Right lobe of liver (tissue), 6 donors: Measurements from ENCODE around the gene GTPBP1. TPM values are rescaled to one million over a fixed set of nuclear protein-coding genes. Genes with fewer than 3 reads are reported as not detected.

Experiments used
- ATAC-seq, 4 donors: fragments of 200-7000 bp; cut with Tn5 transposase; one replicate each; pipeline ENCODE4 v1.9.1; 2020; ENCODE audit warnings: mild to moderate bottlenecking in 4 of 4, moderate library complexity in 4 of 4
- DNase-seq, 3 donors: peaks; one replicate each; pipeline ENCODE4 v3.0.0-alpha.2; 2020
- H3K27ac ChIP-seq, 3 donors: fragments of 200-600 bp; one replicate each; pipeline ENCODE4 v1.8.0; 2022
- H3K27me3 ChIP-seq, 2 donors: fragments of 200-600 bp; one replicate each; pipeline ENCODE4 v1.8.0; 2022
- H3K36me3 ChIP-seq, 4 donors: fragments of 200-600 bp; sonication (generic) in 1 of 4; one replicate each; pipeline versions ENCODE4 v1.5.1 to v1.8.0; 2017 to 2022; ENCODE audit warnings: control low read depth in 1 of 4
- H3K4me1 ChIP-seq, 4 donors: fragments of 200-600 bp; sonication (generic) in 1 of 4; one replicate each; pipeline versions ENCODE4 v1.5.1 to v1.8.0; 2017 to 2022; ENCODE audit warnings: control low read depth in 1 of 4
- H3K4me3 ChIP-seq, 3 donors: fragments of 200-600 bp; one replicate each; pipeline ENCODE4 v1.8.0; 2022
- H3K9me3 ChIP-seq, 4 donors: fragments of 200-600 bp; sonication (generic) in 1 of 4; one replicate each; pipeline versions ENCODE4 v1.5.1 to v1.8.0; 2017 to 2022; ENCODE audit warnings: control low read depth in 1 of 4
- POLR2A ChIP-seq: fragments of 450-650 bp; IDR thresholded peaks from one replicate; pipeline ENCODE4 v1.6.1; 2017; ENCODE audit warnings: antibody characterized with exemption, mild to moderate bottlenecking
- WGBS: methylation state at CpG from one replicate; pipeline ENCODE4 v1.1.6; 2018; ENCODE audit warnings: low coverage, low lambda C conversion rate; ENCODE audit not compliant: insufficient coverage; ENCODE audit errors: missing lambda C conversion rate; 5-methylcytosine and 5-hydroxymethylcytosine counted together
- intact Hi-C, 2 donors: fragments of 100-400 bp; cut with DNase I; formaldehyde crosslinking; loops; one replicate each; pipeline versions ENCODE4 v1.11.2 to v1.14.1; 2022
- total RNA-seq, 6 experiments: library from RNA; depleted of rRNA in 2 of 6; stranded (reverse); fragments of >200 nt in 2 of 6; fragmentation: NEBNext Ultra II Directional in 3 of 6; extraction: Animal tissue kit (Norgen Biotek cat#: 25700) in 3 of 6; gene quantifications; one replicate each; pipeline versions ENCODE4 v1.1.0 to v1.2.4, GENCODE V29; 2016 to 2023
- TF ChIP-seq, protein P1 (sequence below), 4 donors: fragments of 200-600 bp in 3 of 4; fragments of 450-650 bp in 1 of 4; IDR thresholded peaks; one replicate each; pipeline versions ENCODE4 v1.5.1 to v1.8.0; 2016 to 2022; ENCODE audit warnings: antibody characterized with exemption in 4 of 4, mild to moderate bottlenecking in 2 of 4
- donor health status: DM: no; HTN: yes; CAD: no.
- donor health status: DM: no; HTN: no; CAD: no.
- donor health status: DM: no; HTN: no; CAD: no.
- donor health status: DM: no; HTN: yes; CAD: no.
- donor health status: DM: no; HTN: yes; CAD: no.

GTPBP1 gene
- total RNA-seq, 6 experiments from 2014 or later, result 13.4 to 21.6 (median 16.7) TPM

DNA sequence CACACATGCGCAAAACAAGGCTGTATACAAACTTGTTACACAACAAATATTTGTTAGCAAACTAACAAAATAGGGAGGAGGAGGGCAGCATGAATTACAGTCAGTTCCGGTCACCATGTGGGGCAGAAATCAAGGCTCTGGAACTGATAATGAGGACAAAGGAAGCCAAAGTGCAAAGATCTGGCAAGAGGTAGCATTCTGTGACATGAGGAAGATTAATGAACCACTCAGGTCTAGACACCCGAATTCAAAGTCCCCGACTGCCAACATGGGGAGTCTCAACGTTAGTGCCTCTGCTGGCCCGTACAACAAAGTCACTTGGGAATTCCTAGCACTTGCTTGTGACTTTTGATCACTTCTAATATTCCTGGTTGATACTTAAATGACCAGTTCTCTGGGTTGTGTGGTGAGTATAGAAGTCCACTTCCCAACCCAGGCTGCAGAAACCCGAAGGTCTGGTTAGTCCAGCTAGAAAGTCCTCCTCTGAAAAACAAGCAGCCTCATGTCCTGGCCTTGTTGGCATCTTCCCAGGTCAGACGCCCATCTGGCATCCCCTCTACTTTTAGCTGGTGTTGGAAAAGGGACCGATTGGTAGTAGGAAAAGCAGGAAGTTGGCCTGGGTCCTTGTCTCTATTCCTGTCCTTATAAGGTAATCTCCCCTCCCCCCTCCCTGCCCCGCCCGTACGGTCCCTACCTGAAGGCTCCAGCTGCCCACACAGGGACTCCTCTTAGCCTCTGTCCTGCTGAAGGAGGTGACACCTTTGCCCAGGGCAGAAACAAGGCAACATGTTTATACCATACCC, 48.4 kb downstream of the GTPBP1 start:
- ATAC-seq, result peak; percentile 61 to 69 (median 64)
- TF ChIP-seq, protein P1, sequence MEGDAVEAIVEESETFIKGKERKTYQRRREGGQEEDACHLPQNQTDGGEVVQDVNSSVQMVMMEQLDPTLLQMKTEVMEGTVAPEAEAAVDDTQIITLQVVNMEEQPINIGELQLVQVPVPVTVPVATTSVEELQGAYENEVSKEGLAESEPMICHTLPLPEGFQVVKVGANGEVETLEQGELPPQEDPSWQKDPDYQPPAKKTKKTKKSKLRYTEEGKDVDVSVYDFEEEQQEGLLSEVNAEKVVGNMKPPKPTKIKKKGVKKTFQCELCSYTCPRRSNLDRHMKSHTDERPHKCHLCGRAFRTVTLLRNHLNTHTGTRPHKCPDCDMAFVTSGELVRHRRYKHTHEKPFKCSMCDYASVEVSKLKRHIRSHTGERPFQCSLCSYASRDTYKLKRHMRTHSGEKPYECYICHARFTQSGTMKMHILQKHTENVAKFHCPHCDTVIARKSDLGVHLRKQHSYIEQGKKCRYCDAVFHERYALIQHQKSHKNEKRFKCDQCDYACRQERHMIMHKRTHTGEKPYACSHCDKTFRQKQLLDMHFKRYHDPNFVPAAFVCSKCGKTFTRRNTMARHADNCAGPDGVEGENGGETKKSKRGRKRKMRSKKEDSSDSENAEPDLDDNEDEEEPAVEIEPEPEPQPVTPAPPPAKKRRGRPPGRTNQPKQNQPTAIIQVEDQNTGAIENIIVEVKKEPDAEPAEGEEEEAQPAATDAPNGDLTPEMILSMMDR (IDR thresholded peaks at IDR 0.05), result no peak
- TF ChIP-seq POLR2A, result peak; percentile 46
- Histone ChIP-seq H3K27ac (peak overlapping the region; percentile 92 to 100 (median 99)), H3K4me3 (peak overlapping the region; percentile 62 to 69 (median 62)), H3K36me3 (peaks cover 0 to 39% (median 25%) of the 10 kb centered on the region in 4 donors), H3K9me3 (no peaks in the 10 kb centered on the region), H3K4me1 (peaks cover 0 to 43% (median 5%) of the 10 kb centered on the region in 4 donors), H3K27me3 (no peaks in the 10 kb centered on the region)
- intact Hi-C loops, result no loop called here
- 3% methylated on average over 8 of the region's 12 CpGs for WGBS
- DNase-seq, result peak; percentile 68 to 88 (median 80)

DNA sequence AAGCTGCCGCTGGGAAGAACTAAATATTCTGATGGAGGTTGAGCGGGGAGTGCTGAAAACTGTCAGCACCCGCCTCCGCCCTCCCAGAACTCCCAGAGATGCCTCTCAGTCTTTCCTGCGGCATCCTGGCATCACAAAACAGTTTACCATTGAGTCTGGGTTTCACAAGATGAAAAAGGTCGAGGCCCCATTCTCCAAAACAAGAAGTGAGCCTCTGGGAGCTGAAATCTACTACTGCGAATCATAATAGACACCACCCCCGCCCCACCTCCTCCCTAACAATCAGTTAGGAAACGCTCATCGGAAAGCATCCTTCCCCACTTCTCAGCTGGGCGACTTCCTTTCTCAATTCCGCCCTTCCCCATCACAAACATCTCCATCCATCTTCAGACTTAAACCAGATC, 49.0 kb downstream of the GTPBP1 start:
- DNase-seq (no peak), ATAC-seq (peak in 3 of 4 donors; percentile 2 to 12 (median 10))
- intact Hi-C loops, result no loop called here
- WGBS, result 8% methylated on average over 10 of the region's 12 CpGs
- TF ChIP-seq, protein P1 (IDR thresholded peaks at IDR 0.05), result no peak
- TF ChIP-seq POLR2A, result no peak
- Histone ChIP-seq H3K27ac (peak overlapping the region; percentile 92 to 100 (median 99)), H3K9me3 (no peaks in the 10 kb centered on the region), H3K27me3 (no peaks in the 10 kb centered on the region), H3K4me1 (peaks cover 0 to 43% (median 5%) of the 10 kb centered on the region in 4 donors), H3K36me3 (peaks cover 0 to 33% (median 22%) of the 10 kb centered on the region in 4 donors), H3K4me3 (peak overlapping the region; percentile 62 to 69 (median 62))

DNA sequence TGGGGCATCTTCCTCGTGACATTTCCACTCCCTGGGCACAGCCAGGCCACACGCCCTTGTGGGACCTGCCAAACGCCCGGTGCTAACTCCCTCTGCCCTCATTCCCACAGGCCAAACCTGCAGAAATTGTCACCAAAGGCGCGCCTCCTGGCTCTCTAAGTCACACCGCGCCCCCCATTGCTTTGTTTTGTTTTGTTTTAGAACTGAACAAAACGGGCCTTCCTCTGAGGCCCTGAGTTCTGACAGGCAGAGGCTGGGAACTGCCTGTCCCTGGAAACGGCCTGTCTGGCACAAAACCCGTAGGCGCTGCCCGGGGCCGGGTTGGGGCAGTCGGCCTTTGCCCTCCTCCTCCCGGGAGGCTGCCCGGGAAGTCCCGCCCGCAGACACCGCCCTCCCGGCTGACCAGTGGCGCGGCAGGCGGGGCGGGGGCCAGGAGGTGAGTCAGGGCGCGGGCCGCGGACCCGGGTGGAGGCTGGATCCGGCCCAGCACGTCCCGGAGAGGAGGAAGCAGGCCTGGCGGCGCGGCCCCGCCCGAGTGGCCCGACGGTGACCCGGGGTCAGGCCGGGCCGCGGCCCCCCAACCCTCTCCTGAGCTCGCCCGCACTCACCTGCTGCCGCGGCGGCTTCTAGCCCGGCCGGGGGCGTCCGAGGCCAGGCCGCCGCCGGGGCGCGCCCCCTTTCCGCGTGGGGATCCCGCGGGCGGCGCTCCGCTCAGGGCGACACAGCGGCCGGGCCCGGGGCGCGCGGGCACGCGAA, 49.6 kb downstream of the GTPBP1 start:
- Histone ChIP-seq H3K27ac (peak overlapping the region; percentile 92 to 100 (median 99)), H3K4me3 (peak overlapping the region; percentile 62 to 69 (median 62)), H3K27me3 (no peaks in the 10 kb centered on the region), H3K36me3 (peaks cover 0 to 27% (median 19%) of the 10 kb centered on the region in 4 donors), H3K4me1 (peaks cover 0 to 43% (median 5%) of the 10 kb centered on the region in 4 donors), H3K9me3 (no peaks in the 10 kb centered on the region)
- TF ChIP-seq POLR2A, result peak; percentile 89
- TF ChIP-seq, protein P1 (IDR thresholded peaks at IDR 0.05), result no peak
- WGBS, result 0% methylated on average over 11 of the region's 74 CpGs
- ATAC-seq, result peak; percentile 74 to 84 (median 78)
- DNase-seq, result peak; percentile 98 to 99 (median 98)
- intact Hi-C loops, result no loop called here

DNA sequence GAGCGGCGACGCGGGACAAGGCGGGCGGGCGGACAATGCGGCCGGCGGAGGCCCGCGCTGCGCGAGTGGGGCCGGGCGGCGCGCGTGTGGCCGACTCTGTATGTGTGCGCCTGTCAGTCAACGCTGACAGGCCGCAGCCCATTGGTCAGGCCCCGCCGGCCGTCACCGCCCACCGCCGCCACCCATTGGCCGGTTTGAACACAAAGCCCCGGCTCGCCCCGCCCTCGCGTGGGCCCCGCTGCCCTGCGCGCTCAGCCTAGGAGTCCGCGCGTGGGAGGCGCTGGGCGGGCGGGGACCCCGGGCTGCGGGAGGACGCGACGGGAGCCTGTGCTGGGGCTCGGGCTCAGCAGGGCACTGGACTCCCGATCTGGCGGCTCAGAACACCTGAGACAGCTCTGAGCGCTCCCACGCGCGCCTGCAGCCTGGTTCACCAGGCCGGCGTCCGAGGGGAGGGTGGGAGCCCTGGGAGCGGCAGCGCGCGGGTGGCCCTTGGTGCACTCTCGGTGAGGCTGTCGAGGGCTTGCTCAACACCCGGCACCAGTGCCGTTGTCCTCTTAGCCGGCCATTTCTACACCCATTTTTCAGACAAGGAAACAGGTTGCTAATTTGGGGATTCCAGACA, 50.3 kb downstream of the GTPBP1 start, which contains the start of gene SUN2:
SUN2 (minus strand) TSS at position 88 of the 622 bp plus-strand sequence. CDS start 3,370 bp downstream, outside the sequence.
- Histone ChIP-seq H3K36me3 (peaks cover 0 to 20% (median 15%) of the 10 kb centered on the region in 4 donors), H3K4me1 (peaks cover 0 to 43% (median 5%) of the 10 kb centered on the region in 4 donors)
- 0% methylated on average over 5 of the region's 68 CpGs for WGBS

More for the DNA sequence above, 50.3 kb downstream of the GTPBP1 start, which contains the start of gene SUN2:
- ATAC-seq, result peak; percentile 59 to 76 (median 68)
- Histone ChIP-seq H3K27ac (peak within 1 kb of the TSS; percentile 92 to 100 (median 99)), H3K27me3 (no peaks in the 10 kb centered on the region), H3K4me3 (peak within 1 kb of the TSS; percentile 62 to 69 (median 63)), H3K9me3 (no peaks in the 10 kb centered on the region)
- DNase-seq, result peak; percentile 96 to 98 (median 97)
- peak; percentile 77 for TF ChIP-seq POLR2A
- TF ChIP-seq, protein P1 (IDR thresholded peaks at IDR 0.05), result no peak
- intact Hi-C loops, result no loop called here
